ENCODE data around the gene GDF15.
"Not testable (repeated sequence)": the region's sequence is repeated elsewhere in the genome, so short reads cannot be mapped to it uniquely, and the experiment has no call there.

The GDF15 gene

DNA sequence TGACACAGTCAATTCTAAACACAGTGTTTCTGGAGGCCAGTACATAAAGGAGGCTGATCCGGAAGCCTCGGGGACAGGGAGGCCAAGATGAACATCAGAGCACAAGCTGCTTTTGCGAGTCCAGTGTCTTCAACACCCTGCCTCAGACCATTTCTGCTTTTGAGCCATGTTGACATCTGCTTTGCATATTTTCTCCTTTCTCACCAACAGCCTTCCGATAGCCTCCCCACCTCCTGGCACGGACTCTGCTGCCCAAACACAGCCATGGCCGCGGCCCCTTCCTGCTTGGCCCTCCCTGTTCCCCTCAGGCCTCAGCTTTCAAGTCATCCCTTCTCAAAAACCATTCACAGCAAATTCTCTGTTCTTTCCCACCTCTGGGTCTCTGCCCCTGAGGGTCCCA lies 7.9 kb downstream of the GDF15 start:
- no peak for DNase-seq

- DNase-seq = no peak
These were observed 10.7 kb downstream of the GDF15 start for GRCh38 chr19:18396471-18397241.

- no peak for DNase-seq
These were observed 11.6 kb downstream of the GDF15 start, which contains the start of gene LRRC25 for GRCh38 chr19:18397242-18398202. Gene LRRC25, minus strand, starts transcription at chr19:18397622. Its CDS starts 659 bp downstream, at chr19:18396963.

GRCh38 chr19:18399008-18399407 lies 13.1 kb downstream of the GDF15 start:
- no peak for DNase-seq

GRCh38 chr19:18401580-18402112 lies 15.7 kb downstream of the GDF15 start:
- no peak for DNase-seq

DNA sequence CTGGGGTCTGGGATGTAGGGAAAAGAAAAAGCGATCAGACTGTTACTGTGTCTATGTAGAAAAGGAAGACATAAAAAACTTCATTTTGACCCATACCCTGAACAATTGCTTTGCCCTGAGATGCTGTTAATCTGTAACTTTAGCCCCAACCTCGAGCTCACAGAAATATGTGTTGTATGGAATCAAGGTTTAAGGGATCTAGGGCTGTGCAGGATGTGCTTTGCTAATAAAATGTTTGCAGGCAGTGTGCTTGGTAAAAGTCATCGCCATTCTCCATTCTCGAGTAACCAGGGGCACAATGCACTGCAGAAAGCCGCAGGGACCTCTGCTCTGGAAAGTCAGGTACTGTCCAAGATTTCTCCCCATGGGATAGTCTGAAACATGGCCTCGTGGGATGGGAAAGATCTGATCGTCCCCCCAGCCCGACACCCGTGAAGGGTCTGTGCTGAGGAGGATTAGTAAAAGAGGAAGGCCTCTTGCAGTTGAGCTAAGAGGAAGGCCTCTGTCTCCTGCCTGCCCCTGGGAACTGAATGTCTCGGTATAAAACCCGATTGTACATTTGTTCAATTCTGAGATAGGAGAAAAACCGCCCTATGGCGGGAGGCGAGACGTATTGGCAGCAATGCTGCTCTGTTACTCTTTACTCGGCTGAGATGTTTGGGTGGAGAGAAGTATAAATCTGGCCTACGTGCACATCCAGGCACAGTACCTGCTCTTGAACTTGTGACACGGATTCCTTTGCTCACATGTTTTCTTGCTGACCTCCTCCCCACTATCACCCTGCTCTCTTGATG lies 16.7 kb downstream of the GDF15 start:
- not testable (repeated sequence) for DNase-seq

DNA sequence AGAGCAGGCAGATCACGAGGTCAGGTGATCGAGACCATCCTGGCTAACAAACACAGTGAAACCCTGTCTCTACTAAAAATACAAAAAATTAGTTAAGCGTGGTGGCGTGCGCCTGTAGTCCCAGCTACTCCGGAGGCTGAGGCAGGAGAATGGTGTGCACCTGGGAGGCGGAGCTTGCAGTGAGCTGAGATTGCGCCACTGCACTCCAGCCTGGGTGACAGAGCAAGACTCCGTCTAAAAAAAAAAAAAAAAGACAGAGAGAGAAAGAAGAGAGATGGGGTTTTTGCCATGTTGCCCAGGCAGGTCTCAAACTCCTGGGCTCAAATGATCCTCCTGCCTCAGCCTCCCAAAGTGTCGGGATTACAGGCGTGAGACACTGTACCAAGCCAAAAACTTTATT lies 19.8 kb downstream of the GDF15 start:
- DNase-seq = not testable (repeated sequence)

DNA sequence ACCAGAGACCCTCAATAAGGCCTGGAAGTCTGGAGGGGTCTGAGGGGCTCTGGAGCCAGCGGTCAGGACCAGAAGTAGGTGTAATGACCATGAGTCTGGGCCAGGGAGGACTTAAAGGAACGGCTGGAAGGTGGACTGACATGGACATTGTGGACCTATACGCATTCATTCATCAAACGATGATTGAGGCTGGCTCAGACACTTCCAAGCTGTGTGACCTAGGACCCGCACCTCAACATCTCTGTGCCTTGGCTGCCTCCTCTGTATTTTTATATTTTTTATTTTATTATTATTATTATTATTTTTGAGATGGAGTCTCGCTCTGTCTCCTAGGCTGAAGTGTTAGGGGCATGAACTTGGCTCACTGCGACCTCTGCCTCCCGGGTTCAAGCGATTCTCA lies 20.8 kb downstream of the GDF15 start:
- DNase-seq = no peak

DNA sequence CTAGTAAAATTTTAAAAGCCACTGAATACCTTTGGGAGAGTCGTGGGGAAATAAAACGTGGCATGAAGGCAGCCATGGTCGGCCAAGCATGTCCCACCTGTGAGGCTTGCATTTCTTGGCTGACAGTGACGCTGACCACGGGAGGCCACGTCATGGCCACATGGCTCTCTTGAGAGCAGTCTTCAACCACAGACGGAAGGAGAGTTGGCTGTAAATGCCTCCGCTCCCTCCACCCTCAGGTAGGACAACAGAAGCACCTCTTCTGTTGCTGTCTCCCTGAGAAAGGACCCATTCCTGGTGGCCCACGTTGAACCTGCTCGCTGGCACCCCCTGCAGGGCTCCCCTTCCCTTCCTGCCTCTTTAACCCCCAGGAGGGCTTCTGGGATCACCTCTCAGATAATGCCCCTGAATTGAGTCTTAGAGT lies 22.1 kb downstream of the GDF15 start:
- no peak for DNase-seq

- no peak for DNase-seq
These were observed 26.8 kb downstream of the GDF15 start for GRCh38 chr19:18412610-18413239.

- no peak for DNase-seq
These were observed 28.7 kb downstream of the GDF15 start for GRCh38 chr19:18414504-18415177.

GRCh38 chr19:18415178-18415867 lies 29.4 kb downstream of the GDF15 start:
- no peak for DNase-seq

- DNase-seq = no peak
These were observed 30.9 kb downstream of the GDF15 start for GRCh38 chr19:18416778-18417249.

GRCh38 chr19:18417250-18418028 lies 31.5 kb downstream of the GDF15 start:
- DNase-seq = no peak

DNA sequence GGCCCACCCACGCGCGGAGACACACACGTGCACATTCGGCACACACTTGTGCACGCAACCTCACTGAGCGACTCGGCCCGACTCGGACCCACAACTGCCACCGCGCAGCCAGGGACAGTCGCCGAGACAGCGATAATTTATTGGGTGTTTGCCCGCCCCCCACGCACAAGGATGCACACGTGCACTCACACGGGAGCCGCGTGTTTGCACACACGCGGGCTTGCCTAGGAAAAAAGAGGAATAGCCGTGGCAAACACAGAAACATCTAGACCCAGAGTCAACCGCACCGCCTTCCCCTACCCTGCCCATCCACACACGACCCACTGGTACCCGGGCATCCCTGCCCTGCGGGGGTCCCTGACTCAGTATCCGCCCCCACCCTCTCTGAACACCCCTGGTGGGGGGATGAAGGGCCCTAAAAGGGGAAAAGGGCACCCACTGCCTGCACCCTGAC lies 32.1 kb downstream of the GDF15 start:
- no peak for DNase-seq

GRCh38 chr19:18418483-18419194 lies 32.7 kb downstream of the GDF15 start:
- no peak for DNase-seq

DNA sequence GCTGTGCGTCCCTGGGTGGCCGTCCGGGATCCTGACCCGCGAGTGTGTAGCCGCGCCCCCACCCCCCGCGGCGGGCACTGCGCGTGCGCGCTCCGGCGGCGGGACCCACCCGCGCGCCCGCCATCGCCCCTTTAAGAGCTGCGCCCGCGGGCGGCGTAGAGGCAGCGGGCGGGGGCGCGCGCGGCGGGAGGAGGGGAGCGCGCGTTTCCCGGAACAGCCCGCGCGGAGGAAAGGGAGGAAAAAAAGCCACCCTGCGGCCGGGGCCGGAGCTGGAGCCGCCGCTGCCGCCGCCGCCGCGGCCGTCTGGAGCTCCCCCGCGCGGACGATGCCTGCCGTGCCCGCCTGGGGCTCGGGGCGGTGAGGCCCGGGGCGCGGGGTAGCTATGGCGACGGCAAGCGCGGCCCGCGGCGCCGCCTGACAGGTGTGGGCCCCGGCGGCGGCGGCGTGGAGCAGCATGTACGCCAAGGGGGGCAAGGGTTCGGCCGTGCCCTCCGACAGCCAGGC lies 33.3 kb downstream of the GDF15 start, which contains the start of gene SSBP4:
Gene SSBP4, plus strand, starts transcription at position 204 of the 504 bp plus-strand sequence. Its CDS starts 251 bp downstream, at position 455.
- DNase-seq = no peak

- no peak for DNase-seq
These were observed 33.9 kb downstream of the GDF15 start for GRCh38 chr19:18419699-18420460.
